Measurements from ENCODE around the gene GDF2.

Gene GDF2

GRCh38 chr10:47303866-47304265 lies 18.4 kb upstream of the GDF2 start:
- Histone ChIP-seq H3K27me3 (replicated peaks; ENCODE audit: control insufficient read depth, insufficient read depth, low read length) (no peaks in the 10 kb centered on the region; the same call in 1 of the 2 replicates), H3K4me3 (replicated peaks; ENCODE audit: low read depth, low read length) (no peak overlapping the region), H3K36me3 (ENCODE audit: control insufficient read depth, insufficient read depth, low read length) (no peaks in the 10 kb centered on the region)
- no peak for DNase-seq (ENCODE audit: extremely low read depth, insufficient read length)
- no peak for TF ChIP-seq CTCF (IDR thresholded peaks at IDR 0.05; ENCODE audit: insufficient read depth, low read length, poor library complexity, severe bottlenecking)

GRCh38 chr10:47305566-47305965 lies 16.7 kb upstream of the GDF2 start:
- Histone ChIP-seq H3K36me3 (ENCODE audit: control insufficient read depth, insufficient read depth, low read length) (no peaks in the 10 kb centered on the region), H3K27me3 (replicated peaks; ENCODE audit: control insufficient read depth, insufficient read depth, low read length) (no peaks in the 10 kb centered on the region; the same call in 1 of the 2 replicates), H3K4me3 (replicated peaks; ENCODE audit: low read depth, low read length) (no peak overlapping the region)
- no peak for TF ChIP-seq CTCF (IDR thresholded peaks at IDR 0.05; ENCODE audit: insufficient read depth, low read length, poor library complexity, severe bottlenecking)
- no peak for DNase-seq (ENCODE audit: extremely low read depth, insufficient read length)

- Histone ChIP-seq H3K36me3 (ENCODE audit: control insufficient read depth, insufficient read depth, low read length) (no peaks in the 10 kb centered on the region), H3K4me3 (replicated peaks; ENCODE audit: low read depth, low read length) (no peak overlapping the region), H3K27me3 (replicated peaks; ENCODE audit: control insufficient read depth, insufficient read depth, low read length) (no peaks in the 10 kb centered on the region; the same call in 1 of the 2 replicates)
- DNase-seq (ENCODE audit: extremely low read depth, insufficient read length) = no peak
- TF ChIP-seq CTCF (IDR thresholded peaks at IDR 0.05; ENCODE audit: insufficient read depth, low read length, poor library complexity, severe bottlenecking) = no peak
Observed at GRCh38 chr10:47306387-47307210, 15.7 kb upstream of the GDF2 start.

DNA sequence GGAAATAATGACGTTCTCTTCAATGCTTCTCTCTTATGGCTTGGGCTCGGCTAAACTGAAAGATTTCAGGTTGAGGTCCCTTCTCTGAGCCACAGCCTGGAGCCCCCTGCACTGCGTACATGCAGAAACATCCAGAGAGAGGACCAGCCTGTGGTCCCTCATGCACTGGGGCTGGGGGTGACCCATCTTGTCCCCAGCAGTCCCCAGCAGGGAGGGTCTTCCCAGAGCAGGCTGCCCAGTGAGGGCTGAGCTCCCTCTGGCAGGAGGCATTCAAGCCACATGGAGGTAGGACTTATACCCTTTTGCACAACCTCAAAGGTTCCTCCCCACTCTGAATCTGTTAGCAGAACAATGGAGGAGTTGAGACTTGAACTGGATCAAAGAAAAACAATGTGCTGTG lies 14.9 kb upstream of the GDF2 start:
- H3K36me3 ChIP-seq (ENCODE audit: control insufficient read depth, insufficient read depth, low read length) = no peaks in the 10 kb centered on the region
- TF ChIP-seq CTCF (IDR thresholded peaks at IDR 0.05; ENCODE audit: insufficient read depth, low read length, poor library complexity, severe bottlenecking) = no peak
- DNase-seq (ENCODE audit: extremely low read depth, insufficient read length) = no peak
- no peaks in the 10 kb centered on the region; the same call in 1 of the 2 replicates for H3K27me3 ChIP-seq (replicated peaks; ENCODE audit: control insufficient read depth, insufficient read depth, low read length)
- no peak overlapping the region for H3K4me3 ChIP-seq (replicated peaks; ENCODE audit: low read depth, low read length)

DNA sequence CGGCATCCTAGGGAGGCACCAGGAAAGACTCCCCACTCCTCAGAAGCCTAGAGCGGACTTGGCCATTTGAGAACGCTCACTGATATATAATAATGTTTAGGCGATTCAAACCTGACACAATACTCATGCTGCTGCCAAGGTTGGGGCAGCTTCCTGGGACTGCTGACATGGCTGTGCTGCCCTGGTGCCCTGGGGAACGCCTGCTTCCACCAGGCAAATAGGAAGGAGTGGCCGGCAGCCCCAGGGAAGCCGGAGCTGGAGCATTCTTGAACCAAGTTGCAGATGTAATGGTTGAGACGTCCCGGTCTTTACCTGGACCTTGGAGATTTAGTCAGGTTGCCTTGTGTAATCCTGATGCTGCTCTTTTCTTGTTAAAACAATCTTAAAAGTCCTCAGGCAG lies 13.5 kb upstream of the GDF2 start:
- H3K4me3 ChIP-seq (replicated peaks; ENCODE audit: low read depth, low read length) = no peak overlapping the region
- no peak for TF ChIP-seq CTCF (IDR thresholded peaks at IDR 0.05; ENCODE audit: insufficient read depth, low read length, poor library complexity, severe bottlenecking)
- H3K36me3 ChIP-seq (ENCODE audit: control insufficient read depth, insufficient read depth, low read length) = no peaks in the 10 kb centered on the region
- no peak for DNase-seq (ENCODE audit: extremely low read depth, insufficient read length)
- no peaks in the 10 kb centered on the region; the same call in 1 of the 2 replicates for H3K27me3 ChIP-seq (replicated peaks; ENCODE audit: control insufficient read depth, insufficient read depth, low read length)

Measured in GM06990 (cell line).